GM18873 (cell line): ENCODE data around the gene IRF2BPL.

Experiments
- ATAC-seq: cut with Tn5 transposase; IDR thresholded peaks from one replicate; pipeline ENCODE4 v1.9.1; 2021; ENCODE audit warnings: mild to moderate bottlenecking, moderate library complexity, moderate number of reproducible peaks; ENCODE audit not compliant: unreplicated experiment, low FRiP score

Gene IRF2BPL

DNA sequence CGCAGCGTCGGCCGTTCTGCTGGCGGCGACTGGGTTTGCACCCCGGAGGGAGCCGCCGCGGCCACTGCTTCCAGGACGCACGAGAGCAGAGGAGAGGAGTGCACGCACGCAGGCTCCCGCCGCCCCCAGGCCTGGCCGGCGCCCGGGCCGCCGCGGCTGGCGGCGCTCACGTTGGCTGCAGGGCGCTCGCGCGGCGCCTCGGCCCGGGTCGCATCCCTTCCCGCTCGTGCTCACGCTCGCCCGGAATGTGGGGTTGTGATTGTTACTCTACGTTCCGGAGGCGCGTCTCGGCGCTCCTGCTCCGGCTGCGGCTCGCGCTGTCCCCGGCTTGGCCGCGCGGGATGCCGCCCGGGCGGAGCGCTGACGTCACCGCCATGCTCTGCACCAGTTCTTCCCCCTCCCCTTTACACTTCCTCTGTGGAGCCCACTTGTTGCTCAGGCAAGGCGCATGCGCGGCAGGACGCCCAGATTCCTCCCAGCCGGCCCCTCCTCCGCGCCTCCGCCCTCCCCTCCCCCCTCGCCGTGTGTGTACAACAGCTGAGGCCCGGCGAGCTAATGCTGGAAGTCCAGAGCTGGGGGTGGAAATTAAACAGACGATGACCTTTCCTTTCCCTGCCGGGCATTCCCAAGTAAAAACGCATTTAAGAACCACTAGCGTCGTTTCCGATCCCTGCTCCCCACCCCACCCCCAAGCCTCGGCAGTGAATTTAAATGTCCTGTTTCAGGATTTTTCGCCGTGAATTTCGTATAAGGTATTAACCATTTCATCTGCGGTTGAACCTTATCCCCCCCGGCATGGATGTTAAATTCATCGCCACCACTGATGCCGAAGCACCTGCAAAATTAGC, at the start of gene IRF2BPL:
Gene IRF2BPL, minus strand, starts transcription at position 325 of the 848 bp plus-strand sequence. CDS start 916 bp downstream, outside the sequence.
- ATAC-seq, result peak; percentile 84

DNA sequence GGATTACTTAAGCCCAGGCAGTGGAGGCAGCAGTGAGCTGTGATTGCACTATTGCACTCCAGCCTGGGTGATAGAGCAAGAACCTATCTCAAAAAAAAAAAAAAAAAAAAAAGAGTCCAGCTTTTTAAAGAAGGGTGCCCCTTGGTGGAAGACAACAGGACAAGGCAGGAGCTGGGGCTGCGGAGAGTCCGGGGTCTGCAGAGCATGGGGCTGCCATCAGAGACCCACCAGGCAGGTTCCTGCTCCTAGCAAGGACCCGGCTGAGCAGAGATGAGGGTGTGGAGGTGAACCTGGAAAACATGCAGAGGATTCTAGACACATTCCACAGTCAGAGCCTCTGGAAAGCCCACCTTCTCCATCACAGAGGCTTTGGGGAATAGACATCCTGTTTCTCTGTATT, 48.5 kb upstream of the IRF2BPL start:
- ATAC-seq, result no peak

DNA sequence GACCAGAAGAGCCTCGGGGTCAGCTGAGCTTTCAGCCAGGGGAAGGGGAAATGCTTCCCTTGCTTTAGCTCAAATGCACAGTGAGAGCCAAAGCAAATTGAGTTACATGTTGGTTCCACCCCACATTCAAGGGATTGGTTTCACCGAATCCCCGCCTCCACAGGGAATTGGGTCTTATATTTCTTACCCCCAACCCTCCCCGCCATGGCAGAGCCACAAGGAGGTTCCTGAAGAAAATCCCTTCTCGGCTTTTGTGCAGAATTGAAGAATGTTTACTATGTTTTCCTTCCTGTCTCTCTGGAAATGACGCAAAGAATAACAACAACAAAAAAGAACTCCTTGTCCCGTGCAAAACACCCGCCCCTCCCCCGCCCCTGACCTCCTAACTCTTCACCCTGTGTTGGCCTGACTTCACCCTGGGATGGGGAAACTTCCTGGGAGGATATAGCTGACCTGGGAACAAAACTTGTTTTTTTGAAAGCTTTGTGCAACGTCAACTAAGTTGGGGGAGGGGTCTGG, 47.7 kb upstream of the IRF2BPL start:
- ATAC-seq, result no peak

DNA sequence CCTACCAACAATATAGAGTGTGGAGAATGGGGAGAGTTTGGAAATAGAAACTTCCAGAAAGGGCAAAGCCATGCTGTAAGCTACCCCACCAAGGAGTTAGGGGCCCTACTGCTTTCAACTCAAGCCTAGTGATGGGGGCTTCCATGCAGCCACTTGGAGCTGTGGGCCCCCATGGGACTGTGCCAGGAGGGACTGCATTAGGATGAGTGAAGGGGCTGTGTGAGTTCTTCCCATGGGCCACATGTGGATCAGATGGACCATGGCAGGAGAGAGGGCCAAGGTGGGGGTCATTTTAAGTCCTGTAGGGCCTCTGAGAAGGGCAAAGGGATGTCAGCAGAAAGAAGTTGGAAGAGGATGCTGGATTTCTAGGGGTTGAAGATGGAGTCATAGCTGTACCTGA, 46.5 kb upstream of the IRF2BPL start:
- no peak for ATAC-seq

DNA sequence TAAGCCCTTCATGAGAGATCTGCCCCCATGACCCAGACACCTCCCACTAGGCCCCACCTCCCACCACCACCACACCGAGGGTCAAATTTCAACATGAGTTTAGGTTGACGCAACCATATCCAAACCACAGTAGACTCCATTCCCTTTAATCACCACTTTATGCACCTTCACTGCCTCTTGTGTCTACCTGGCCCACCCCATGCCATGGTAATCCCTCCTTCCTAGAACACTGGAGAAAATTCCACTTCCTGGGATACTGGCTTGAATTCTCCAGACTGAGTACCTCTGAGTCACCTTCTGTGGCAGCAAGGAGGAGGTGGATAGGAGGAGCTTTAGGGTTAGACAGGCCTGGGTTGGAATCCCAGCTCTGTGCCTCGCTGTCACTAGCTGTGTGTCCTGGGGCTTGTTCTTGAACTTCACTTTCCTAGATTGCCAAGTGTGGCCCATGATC, 43.5 kb upstream of the IRF2BPL start:
- no peak for ATAC-seq

DNA sequence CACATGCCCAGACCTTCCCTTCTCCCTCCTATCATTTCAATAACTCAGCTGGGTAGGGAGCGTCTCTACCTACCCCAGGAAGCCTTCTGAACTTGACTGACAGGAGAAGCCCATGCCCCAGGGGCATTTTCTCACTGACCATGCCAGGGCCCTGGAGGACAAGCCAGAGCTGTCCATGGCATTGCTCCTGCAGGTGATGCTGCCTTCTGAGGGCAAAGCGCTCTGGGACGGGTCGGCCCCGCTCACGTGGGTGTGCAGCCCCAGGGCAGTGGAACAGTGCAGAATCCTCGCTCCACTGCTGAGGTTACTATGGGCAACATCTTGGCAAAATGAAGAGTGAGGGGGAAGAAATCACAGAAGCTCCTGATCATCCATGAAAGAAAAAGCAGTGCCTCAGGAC, 41.0 kb upstream of the IRF2BPL start:
- no peak for ATAC-seq

DNA sequence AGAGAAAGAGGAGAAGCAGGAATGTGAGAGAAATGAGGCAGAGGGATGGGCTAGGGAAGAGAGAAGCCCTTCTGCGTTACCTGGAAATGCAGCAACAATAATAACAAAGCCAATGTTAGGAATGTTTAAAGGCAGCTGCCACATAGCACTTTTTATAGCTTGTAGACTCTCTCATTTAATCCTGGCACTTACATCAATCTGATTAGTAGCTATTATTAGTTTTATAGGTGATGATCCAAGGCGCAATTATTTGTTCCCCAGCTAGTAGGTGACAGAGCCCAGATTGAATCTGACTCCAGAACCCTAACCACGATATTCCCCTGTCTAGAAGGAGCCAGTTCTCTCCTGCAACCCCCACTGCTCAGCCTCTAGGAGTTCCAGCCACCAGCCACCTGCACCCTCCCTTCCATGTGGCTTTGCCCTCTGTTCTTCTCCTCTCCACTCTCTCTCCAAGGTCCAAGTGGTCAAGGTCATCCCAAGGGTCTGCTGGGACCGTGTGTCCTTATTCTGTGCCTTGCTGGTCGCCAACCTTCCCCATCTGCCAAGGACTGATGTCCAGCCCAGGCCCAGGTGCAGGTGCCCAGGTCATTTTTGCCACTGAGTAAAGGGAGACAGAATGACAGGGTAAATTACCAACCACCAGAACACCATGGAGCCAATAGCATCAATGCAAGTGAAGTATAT, 40.2 kb upstream of the IRF2BPL start:
- no peak for ATAC-seq

DNA sequence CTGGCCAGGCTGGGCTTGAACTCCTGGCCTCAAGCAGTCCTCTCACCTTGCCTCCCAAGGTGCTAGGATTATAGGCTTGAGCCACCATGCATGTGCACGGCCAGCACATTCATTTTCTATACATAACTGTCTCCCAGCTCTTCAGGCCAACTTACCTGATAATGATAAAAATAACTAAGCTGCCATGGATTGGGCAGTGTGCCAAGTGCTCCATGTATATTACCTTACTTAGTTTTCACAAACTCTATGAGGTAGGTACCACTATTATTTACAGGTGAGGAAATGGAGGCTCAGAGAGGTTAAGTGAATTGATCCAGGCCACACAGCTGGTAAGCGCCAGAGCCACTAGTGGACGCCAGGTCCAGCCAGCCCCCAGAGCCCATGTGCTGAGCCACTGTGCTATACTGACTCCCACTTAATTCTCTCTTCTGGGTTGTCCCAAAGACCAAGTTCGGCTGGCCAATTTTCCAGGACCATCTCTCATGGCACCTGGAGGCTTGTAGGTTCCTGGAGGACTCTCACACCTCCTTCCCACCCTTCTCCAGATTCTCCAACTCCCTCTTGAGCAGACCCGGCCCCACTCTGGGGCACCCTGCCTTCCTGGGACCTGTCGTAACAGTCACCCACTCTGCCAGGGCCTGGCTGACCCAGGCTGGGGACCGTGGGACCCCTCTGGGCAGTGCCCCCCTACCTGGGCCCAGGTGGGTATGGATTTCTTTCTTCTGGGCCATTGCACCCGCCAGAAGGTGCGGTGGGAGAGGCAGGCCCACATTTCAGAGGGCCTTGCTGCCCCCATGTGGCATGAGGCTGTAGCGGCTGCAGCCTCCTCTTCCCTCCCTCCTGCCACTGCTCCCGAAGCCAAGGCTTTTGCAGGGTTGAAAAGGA, 39.4 kb upstream of the IRF2BPL start:
- ATAC-seq, result no peak

DNA sequence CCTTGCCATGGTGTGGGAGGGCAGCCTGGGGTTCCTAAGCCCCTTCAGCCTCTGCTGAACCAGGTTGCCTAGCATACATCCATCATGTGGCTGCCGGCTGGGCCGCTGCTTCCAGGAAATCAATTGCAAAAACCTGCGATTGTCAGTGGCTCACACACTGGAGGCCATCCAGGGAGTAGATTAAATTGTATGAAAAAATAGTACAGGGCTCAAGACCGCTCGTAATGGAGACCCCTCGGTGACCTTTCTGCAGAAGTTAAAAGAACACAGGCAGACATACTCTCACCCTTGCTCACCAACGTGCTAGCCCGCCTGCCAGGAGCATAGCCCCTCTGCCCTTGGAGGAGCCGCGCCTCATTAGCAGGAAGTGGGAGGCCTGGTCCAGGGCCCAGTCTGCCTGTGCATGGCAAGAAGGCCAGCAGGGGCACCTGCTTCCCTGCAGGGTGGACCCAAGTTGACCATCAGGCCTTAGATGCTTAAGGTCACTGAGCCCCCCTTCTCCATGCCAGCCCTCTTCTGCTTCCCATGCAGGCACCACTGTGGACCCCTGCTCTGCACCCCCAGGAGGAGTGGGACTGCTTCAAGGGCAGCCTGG, 38.2 kb upstream of the IRF2BPL start:
- ATAC-seq, result no peak

DNA sequence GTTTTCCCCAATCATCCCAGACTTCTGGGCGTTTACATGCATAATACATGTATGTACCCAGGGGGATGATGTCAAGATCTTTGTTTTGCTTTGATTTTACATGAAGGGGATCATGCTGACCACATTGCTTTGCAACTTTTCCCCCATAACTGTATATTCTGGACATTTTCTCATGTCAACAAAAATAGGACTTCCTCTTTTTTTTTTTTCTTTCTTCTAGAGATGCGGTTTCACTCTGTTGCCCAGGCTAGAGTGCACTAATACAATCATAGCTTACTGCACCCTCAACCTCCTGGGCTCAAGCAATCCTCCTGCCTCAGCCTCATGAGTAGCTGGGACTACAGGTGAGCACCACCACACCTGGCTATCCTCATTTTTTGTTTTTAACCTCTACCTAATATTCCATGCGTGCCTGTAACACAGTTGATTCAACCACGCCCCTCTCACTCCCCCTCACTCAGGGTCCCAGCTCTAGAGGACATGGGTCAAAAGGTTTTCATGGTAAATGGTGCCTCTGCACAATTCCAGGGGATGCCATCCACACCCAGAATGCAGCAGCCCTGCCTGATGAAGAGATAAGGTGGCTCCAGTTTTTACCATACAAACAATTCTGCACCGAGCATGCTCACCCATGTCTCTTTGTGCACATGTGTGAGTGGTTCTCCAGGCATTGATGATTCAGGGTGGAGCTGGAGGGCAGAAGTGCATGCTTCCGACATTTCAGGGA, 37.5 kb upstream of the IRF2BPL start:
- ATAC-seq, result no peak

DNA sequence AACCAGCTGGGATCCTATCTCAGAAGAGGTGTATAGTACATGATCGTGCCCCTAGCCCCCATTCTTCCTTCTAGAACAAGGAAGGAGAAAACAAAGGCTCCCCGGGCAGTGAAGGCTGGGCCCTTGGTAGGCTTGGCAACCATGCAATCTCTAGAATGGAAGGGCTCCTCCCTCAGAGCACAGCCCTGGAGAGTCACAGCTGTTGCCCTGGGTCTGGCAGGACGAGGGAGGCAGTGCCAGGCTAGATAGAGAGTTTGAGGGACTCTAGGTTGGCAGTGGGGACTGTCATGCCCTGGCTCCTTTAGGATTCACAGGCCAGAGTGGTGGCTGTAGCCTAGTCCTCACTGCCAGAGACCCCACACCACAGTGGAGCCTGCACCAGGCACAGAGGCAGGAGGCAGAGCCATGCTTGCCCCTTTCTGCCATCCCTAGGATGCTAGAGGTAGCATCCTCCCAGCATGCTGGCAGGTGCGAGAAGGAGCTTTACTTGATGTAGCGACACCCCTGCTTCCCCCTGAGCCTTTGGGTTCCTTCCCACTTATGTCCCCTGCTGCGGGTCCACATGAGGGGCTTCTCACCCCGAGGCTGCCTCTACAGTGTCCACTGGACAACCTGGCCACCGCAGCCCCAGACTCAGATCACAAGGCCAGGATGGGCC, 36.1 kb upstream of the IRF2BPL start:
- ATAC-seq, result no peak

DNA sequence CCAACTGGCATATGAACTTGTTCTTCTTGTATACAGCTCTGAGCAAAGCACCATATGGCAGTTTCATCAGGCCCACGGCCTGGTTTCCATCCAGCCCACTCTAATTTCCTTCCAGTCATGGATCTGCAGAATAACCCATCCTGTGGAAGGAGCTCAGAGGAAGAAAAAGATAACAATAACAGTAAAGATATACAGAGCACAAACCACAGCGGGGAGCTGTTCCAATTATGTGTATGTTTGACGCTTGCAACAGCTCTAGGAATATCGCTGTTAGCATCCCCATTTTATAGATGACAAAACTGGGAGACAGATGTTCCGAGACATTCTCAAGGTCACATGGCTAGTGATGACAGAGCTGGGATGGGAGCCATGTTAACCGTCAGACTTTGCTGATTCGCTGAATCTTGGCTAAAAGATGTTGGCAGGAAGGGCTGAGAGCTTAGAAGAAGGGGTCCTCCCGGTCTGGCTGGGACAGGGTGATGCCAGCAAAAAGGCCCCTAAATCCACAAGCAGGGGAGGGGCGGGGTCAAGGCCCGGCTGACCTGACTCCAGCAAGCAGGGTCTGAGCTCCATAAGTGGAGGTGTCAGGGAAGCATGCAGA, 35.2 kb upstream of the IRF2BPL start:
- ATAC-seq, result no peak

DNA sequence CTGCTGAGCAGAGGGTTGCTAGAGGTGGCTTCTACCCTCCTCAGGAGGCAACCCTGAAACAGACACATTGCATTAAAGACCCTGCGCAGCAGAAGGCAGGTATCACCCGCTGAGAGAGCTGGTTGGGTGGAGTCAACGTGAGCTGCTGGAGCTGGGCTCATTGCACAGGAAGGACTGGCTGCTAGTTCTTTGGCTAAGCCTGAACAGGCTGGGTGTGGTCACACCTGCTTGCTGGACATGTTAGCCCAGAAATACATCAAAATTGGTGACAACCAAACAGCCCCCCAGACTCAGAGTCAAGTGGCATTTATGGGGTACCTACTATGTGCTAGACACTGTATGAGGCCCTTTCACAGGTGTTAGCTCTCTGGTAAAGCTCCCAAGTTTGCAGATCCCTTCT, 33.8 kb upstream of the IRF2BPL start:
- ATAC-seq, result no peak

DNA sequence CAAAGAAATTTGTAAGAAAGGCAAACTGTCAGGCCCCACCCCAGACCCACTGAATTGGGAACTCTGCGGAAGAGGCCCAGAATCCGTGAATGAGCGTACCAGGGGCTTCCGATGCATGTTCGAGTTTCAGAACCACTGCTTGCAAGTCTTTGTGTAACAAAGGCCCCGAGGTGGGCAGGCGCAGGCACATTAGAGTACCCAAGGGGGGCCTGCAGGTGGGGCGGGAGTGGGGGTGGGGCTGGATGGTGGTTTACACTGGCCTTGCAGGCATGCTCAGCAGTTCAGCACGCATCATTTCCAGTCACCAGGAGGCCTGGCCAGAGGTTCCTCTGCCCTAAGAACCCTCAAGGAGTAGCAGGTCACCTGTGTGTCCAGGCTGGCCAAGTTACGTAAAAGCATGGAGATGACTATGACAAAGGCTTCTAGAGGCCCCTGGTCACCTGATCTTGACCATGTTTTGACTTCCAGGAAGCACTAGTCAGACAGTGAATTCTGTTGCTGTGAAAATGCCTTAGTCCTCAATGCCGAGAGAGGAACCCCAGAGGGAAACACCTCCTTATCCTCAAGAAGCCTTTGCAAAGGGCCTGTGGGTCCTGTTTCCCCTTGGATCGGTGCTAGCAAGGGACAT, 33.2 kb upstream of the IRF2BPL start:
- ATAC-seq, result no peak

DNA sequence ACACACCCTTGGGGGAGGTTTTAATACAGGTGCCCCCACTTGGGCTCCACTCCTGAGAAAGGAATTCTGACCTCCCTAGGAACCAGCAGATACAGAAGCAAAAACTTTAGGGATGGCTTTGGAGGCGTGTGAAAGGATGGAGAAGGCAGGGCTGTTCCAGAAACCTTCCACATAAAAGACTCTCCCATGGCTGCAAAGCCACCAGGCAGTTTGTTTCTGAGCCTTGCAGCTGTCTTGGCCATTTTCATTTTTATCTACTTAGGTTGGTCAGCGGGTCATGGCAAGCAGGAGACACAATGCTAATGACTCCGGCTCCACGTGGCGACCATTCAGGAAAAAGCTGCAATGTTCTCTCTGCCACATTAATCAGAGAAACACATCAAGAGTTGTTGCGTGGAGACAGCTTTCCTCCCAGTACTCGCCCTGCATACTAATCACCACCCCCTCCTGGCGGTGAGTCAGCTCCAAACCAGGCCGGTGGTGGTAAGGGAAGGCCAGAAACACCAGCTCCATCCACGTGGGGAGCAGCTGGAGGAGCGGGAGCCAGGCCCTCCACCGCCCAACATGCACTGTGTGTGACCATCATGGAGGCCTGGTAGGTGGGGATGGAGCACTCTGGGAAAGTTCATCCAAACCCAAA, 30.9 kb upstream of the IRF2BPL start:
- ATAC-seq, result no peak

DNA sequence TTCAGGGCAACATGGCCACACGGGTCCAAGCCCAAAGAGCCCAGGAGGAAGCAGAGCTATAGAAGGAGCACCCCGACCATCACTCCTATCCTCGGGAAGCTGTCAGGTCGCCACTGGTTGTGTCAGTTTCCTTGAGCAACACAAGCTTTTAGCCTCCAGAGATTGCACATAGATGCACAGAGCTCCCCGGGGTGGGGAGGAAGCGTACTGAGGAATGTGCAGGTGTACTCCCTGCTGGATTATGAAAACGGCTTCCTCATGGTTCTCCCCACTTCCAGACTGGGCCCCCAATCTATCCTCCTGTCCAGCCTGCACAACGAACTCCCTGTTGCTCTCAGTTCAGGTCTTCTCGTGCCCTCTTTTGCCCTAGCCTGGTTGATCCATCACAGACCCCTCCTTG, 30.3 kb upstream of the IRF2BPL start:
- no peak for ATAC-seq

DNA sequence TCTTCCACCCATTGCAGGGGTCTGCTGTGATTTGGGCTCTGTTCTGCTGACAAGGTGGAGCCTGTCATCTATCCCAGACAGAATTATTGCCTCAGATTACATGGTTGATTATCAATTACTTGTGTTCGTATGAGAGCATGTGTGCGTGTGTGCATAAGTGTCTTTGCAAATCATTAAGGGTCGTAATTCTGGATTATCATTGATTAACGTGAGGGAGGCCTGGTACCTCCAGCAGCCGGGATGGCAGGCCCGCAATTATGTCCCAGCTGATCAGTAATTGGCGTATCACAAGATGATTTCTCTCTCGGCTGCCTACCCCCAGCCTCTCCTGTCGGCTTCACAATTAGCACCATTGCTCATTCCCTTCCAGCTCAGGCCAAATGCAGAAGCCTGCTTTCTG, 29.6 kb upstream of the IRF2BPL start:
- ATAC-seq, result no peak

DNA sequence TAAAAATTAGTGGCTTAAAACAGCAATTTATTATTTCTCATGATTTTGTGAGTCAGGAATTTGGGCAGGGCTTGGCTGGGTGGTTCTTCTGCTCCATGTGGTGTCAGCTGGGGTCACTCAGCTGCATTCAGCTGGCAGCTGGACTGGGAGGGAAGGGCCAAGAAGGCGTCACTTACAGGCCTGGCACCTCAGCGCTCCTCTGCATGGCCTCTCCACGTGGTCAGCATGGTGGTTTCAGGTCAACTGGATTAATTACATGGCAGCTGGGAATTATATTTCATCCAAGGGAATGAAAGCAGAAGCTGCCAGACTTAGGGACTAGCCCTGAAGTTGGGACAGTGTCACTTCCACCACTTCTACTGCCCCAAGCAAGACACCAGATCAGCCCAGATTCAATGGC, 27.5 kb upstream of the IRF2BPL start:
- ATAC-seq, result no peak
